Choroid plexus epithelial cell (primary cell): ENCODE data around the gene SUMF1.

Experiments
- DNase-seq: peaks from one replicate; pipeline ENCODE4 v3.0.0-alpha.2; 2010; ENCODE audit warnings: low read depth
- H3K4me3 ChIP-seq: 2 replicates; pipeline ENCODE4 v1.5.1; 2011; ENCODE audit warnings: low read depth, mild to moderate bottlenecking, control low read depth, low read length, moderate library complexity
- CTCF ChIP-seq: conservative IDR thresholded peaks from 2 replicates; pipeline ENCODE4 v1.5.1; 2011; ENCODE audit warnings: low read depth, mild to moderate bottlenecking, control low read depth, inconsistent platforms, low read length, moderate library complexity

SUMF1 gene

GRCh38 chr3:4509983-4510755, 43.1 kb upstream of the SUMF1 start:
- TF ChIP-seq CTCF = no peak
- no peak for DNase-seq
- H3K4me3 ChIP-seq = no peak overlapping the region

- no peak overlapping the region for H3K4me3 ChIP-seq
- TF ChIP-seq CTCF = no peak
- DNase-seq = no peak
Measured at GRCh38 chr3:4509043-4509442, 42.0 kb upstream of the SUMF1 start.

GRCh38 chr3:4508048-4508981, 41.2 kb upstream of the SUMF1 start:
- H3K4me3 ChIP-seq = no peak overlapping the region
- no peak for TF ChIP-seq CTCF
- no peak for DNase-seq

- DNase-seq = peak; percentile 19
- no peak for TF ChIP-seq CTCF
- no peak overlapping the region for H3K4me3 ChIP-seq
Measured at GRCh38 chr3:4507024-4507596, 40.0 kb upstream of the SUMF1 start.

GRCh38 chr3:4506559-4507023, 39.5 kb upstream of the SUMF1 start:
- DNase-seq = no peak
- no peak for TF ChIP-seq CTCF

GRCh38 chr3:4505688-4506558, 38.9 kb upstream of the SUMF1 start:
- no peak for DNase-seq
- TF ChIP-seq CTCF = no peak
- H3K4me3 ChIP-seq = no peak overlapping the region

More at GRCh38 chr3:4506559-4507023, 39.5 kb upstream of the SUMF1 start:
- no peak overlapping the region for H3K4me3 ChIP-seq
